ENCODE measurements around the gene AUTS2.

GRCh38 chr7:70415179-70415972 is 817.1 kb downstream of the AUTS2 start:
- no peak for TF ChIP-seq YY1 (IDR thresholded peaks at IDR 0.05; ENCODE audit: insufficient read depth, insufficient read length)
- no peak for TF ChIP-seq ZNF274 (IDR thresholded peaks at IDR 0.05; ENCODE audit: low read depth, low read length)
- TF ChIP-seq SUZ12 (IDR thresholded peaks at IDR 0.05; ENCODE audit: extremely low read depth, insufficient read depth, insufficient read length): no peak
